Lung microvascular endothelial cell (primary cell): Measurements from ENCODE around the gene FHIT. TPM values are rescaled to one million over a fixed set of nuclear protein-coding genes. Genes with fewer than 3 reads are reported as not detected.

Experiments
- DNase-seq, 2 donors: peaks; one replicate each; pipeline versions ENCODE4 v3.0.0 to v3.0.0-alpha.2; 2010; ENCODE audit warnings: low read depth in 2 of 2
- total RNA-seq: library from RNA; depleted of rRNA; stranded (reverse); fragments of >200 nt; gene quantifications from 2 replicates; pipeline ENCODE4 v1.2.1, GENCODE V29; 2014

FHIT gene
- total RNA-seq, 1 donor from 2014 or later: 0.79 TPM

DNA sequence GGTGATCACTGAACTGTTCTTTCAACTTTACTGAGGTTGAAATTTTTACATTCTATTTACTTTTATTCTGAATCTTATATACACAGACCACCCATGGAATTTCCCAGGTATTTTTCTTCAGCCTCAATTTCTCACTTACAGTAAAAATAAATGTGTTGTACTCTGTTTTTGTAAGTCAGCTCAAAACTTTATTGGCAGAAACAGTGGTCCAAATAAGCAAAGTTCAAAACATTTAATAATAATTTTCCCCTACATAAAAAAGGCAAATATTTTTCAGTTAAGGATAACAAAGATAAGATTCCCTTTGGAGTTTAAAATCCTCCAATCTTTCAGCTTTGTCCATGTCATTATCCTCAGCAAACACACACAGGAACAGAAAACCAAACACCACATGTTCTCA, 738.0 kb downstream of the FHIT start:
- no peak for DNase-seq

DNA sequence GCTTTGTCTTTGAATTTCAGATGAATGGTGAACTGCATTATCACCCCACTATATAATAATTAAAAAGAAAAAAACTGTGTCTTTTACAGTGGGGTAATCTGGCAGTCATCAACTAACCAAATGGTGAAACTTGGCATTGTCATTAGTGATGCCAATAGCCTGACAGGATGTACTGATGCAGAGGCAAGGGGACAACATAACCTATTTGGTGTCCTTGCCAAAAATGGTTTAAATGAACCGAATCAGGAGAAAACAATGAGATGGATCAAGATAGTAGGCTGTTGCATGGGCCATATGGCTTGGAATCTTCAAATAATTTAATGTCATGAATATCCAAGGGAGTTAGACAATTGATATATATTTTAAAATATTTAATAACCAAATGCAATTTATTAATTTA, 738.7 kb downstream of the FHIT start:
- DNase-seq: no peak

DNA sequence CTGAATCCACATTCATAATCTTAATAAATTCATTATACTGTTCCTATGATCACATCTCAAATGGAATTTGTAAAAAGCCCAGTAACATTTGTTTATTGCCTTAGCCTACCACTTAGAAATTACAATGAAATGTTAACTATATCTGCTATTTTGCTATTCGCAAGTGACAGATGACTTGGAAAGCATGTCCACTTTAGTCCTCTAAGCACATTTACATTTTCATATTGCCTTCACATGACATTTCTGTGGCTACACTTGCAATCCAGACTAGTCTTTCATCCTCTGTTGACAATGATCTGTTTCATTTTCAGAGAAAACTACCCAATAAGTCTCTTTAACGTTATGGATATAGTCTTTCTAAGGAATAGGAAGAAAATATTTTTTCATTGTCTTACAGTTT, 741.8 kb downstream of the FHIT start:
- DNase-seq: no peak

DNA sequence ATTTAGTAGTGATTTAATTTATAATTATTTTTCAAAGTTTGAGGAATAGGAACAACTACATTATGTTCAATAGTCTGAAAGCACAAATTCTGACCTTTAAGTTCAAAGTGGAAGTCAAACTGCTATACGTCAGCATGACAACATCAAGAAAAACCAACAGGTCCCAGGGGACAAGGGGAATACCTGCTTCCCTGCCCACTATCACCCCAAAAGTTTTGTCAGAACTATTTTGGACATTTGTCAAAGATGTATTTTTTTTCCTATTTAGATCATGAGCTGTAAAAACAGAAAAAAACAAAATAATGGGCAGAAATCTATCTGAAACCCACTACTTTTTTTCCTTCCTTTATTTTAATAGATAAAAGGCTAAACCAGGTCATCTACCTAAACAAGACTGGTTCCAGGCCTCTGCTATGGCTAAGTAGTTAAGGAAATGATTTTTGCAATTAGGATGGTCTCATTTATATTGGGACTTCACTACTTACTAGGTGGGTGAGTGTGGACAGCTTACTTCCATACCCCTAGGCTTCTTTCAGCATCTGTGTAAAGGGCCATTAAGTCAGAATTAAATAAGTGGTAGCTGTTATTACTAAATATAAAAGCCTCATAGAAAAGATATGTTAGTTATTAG, 746.3 kb downstream of the FHIT start:
- no peak for DNase-seq

DNA sequence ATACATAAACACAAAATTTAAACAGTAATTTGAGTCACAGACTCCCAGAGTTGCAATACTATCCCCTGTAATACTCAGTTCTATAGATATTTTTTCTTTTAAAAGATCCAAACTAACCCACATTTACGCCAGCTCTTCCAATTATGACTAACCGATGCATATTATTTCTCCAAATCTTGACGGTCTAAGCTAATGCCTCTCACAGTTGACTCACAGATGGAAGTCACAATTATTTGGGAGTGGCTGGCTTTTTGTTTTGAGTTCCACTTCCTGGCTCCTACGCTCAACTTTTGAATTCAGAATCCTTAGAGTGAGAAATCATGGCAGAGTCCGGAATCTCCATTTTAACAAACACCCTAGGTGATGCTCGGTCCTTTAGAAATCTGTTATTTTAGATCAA, 749.9 kb downstream of the FHIT start:
- DNase-seq: no peak

DNA sequence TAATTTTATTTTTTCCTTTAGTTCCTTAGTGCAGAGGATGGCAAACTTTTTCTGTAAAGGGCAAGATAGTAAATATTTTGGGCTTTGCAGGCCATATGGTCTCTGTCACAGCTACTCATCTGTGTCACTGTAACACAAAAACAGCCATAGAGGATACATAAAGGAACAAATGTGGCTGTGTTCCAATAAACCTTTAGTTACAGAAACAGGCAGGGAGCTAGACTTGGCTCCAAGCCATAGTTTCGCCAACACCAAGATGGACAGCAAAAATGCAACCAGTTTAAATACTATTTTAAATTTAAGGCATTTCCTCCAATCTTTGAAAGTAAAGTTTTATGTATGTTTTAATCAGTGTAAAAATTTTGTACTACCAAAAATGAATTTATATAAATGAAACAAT, 753.4 kb downstream of the FHIT start:
- no peak for DNase-seq

DNA sequence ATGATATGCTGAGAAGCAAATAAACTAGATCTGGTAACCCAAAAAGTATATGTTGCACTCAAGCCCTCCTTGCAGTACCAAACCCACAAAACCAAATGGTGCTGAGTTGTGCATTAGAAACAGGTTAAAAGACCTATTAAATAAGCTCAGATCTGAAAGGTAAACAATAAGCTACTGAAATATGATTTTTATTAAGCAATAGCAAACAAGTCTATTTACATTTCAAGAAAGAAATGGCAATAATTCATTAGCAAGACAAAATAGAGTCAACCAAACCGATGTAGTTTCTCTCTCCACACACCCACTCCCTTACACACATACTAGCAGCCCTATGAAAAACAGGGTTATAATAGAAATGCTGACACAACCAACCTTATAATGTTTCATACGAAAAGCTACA, 760.3 kb downstream of the FHIT start:
- DNase-seq: no peak

DNA sequence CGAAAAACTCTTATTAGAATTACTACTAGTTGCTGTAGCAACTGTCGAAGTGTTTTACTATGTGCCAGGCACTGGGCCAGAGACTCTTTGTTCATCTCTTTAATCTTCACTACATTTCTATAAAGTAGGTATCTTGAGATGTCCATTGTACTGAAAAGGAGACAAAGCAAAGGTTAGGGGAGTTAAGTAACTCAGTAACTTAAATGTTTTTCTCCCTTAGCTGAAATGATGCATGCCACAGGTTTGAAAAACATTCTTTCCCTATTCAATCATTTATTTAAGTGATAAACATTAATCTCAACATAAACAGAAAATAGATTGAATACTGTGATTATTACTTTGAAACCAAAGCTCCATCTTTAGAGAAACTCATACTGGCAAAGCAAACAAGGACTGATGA, 776.2 kb downstream of the FHIT start:
- DNase-seq: no peak

DNA sequence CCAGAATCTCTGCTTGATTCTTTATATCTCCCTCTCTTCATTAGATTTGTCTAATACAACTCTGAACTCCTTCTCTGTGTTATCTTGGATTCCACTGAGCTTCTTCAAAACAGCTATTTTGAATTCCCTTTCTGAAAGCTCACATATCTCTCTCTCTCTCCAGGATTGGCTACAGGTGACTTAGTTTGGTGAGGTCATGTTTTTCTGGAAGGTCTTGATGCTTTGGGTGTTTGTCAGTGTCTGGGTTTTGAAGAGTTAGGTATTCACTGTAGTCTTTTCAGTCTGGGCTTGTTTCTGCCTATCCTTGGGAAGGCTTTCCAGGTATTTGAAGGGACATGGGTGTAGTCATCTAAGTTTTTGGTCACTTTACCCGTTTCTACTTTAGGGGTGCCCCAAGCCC, 781.8 kb downstream of the FHIT start:
- DNase-seq: no peak

DNA sequence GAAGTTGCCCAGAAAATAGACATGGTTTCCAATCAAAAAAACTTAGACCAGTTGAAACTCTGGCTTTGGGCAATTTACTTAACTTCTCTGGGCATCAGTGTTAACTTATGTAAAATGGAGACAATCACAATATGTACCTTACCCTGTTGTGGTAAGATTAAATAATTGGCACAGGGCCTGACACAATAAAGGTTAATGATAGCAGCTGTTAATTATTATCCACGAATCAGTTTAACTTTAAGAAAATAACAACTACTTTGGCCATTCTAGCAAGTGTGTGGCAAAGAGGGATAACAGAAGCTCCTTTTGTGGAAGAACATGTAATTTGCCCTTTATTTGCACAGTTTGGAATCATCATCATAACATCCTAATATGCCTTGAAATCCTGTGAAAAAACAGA, 787.6 kb downstream of the FHIT start:
- no peak for DNase-seq

DNA sequence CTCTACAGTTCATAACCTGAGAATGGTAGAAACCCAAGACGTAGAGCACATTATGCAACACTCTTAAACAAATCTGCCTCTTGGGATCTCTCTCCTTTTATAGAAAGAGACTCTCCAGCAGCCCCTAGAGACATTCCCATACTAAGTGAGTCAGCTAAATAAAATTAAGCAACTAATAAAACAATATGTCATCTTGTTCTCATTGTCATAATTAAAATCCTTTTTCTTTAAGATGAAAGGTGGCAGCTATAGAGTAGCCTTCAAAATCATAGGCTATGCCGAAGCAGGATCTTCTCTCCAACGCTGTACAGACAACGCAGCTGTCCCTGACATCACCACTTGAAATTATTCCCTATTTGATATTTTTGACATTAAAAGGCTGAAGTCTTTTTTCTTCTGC, 790.0 kb downstream of the FHIT start:
- DNase-seq: no peak

DNA sequence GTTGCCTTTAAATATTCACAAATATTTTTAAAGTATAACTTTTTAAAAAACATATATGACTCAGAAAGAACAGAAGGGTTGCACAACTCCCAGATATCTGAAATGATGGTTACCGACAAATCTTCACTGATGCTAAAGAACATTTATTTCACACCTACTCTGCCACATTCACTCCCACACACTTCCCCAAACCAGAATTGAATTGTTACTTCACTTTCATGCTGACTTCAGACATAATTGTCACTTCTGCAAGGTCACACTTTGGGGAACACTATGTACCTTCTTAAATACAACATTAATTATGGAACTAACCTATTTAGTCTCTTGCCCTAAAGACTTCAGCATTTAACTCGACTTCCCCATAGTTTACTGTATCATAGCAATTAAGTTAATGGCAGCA, 795.1 kb downstream of the FHIT start:
- DNase-seq: no peak

DNA sequence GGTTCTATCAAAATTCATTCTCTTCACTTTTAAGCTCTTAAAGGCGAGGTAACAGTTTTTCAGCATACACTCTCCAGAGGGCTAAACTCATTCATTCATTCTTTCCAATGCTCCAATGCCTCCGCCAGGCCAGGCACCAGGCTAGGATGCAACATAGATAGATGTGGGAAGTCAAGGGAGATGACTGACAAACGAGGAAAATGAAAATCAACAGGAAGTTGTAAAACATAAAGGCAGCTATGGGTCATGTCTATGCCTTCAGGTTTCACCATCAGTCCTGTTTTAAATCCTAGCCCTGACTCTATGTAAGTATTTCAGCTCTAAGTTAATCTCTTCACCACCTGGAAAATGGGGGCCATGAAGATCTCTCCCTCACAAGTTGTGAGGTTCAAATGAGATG, 797.9 kb downstream of the FHIT start:
- DNase-seq: no peak

DNA sequence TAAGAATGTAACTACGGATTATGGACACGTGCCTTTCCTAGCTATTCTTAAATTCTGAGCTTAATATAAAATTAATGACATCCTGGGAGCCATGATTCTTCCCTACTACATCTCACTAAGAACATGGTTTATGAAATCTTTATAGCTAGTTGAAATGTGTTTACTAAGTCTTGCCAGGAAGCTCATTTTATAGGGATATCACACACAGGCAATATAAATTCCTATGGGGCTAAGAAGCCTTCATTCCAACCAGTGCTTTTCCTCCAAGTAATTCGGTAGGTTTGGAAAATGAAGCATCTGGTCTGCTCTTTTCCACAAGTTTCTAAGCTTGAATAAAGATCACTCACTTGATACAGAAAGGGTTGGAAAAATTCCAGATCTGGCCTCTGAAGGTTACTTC, 802.6 kb downstream of the FHIT start:
- no peak for DNase-seq

DNA sequence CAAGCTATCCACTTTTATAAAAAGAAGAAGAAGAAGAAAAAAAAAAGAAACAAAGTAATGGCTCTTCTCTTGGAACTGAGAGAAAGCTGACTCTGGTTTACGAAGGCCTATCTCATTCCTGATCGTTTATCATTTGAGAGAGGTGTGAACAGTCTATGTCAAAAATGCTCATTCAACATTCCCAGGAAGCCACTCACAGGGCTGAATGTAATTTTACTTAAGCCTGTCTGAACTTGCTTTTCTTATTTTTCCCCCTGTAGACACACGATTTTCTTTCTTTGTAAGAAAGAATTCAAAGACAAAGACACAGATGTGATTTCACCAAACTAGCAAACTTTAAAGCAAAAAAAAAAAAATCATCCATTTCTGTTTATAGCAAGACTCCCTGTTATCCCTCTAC, 805.8 kb downstream of the FHIT start:
- no peak for DNase-seq

DNA sequence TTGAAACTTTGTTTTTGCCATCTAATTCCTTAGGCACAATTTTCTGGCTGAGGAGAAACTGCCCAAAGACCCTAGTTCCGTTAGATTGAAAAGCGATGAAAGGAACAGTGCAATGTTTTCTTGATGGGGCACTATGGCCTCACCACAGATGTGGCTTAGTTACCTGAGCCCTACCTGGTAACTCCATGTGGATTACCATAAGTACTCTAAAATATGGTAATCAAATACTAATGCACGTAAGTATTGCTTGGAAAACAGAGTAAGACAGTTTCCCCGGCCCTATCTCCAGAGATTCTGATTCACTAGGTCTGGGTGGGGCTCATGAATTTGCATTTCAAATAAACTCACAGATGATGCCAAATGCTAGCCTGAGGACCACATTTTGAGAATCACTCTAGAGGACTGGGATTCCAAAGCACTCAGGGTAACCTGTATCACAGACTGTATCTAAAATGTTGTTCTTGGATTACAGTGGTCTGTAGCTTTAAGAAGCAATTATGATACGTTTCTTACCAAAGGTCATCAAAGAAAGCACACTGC, 806.3 kb downstream of the FHIT start:
- DNase-seq: no peak

DNA sequence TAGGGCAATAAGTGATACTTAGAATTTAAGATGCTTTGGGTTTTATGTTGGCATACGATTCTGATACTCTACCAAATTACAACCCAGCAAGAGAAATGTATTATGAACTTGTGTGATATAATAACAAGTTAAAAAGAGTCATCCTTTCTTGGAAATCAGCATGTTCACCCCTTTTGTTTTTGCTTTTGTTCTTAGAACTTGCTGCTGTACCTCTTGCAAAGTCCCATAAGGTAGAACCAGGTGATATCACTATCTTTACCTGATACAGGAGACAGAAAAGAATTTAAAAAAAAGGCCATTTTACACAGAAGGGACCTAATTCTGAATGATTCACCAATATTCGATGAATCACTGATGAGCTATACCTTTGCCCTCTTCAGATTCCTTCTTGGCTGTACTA, 810.4 kb downstream of the FHIT start:
- DNase-seq: no peak

DNA sequence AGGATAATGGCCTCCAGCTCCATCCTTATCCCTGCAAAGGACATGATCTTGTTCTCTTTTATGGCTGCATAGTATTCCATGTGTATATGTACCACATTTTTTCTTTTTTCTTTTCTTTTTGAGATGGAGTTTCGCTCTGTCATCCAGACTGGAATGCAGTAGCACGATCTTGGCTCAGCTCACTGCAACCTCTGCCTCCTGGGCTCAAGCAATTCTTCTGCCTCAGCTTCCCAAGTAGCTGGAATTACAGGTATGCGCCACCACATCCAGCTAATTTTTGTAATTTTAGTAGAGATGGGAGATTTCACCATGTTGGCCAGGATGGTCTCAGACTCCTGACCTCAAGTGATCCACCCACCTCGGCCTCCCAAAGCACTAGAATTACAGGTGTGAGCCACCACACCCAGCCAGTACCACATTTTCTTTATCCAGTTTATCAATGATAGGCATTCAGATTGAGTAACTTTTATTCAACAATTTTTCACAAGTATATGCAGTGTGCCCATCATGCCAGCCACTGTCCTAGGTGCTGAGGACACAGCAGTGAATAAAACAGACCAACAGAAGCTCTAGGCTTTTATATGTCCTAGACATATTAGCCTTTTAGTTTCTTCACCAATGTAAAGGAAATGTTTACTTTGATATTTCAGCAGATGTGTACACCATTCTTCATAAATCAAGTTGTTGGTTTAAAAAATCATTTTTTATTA, 815.2 kb downstream of the FHIT start:
- no peak for DNase-seq

DNA sequence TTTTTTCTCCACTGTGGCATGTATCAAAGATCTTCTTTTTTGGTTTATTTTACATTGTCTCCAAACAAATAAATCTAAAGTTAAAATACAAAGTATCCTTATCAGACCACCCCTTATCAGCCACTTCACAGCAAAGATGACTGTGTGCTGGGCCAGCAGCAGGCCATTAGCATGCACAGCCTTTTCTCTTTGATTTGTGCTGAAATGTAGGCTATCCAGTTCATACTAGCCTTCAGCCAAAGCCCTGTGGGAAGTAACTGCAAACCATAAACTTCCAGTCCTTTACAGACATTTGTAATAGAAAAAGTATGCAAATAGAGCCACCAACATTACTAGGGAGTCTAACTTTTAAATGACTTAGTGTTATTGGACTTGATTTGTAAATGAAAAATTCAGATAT, 816.3 kb downstream of the FHIT start:
- no peak for DNase-seq

DNA sequence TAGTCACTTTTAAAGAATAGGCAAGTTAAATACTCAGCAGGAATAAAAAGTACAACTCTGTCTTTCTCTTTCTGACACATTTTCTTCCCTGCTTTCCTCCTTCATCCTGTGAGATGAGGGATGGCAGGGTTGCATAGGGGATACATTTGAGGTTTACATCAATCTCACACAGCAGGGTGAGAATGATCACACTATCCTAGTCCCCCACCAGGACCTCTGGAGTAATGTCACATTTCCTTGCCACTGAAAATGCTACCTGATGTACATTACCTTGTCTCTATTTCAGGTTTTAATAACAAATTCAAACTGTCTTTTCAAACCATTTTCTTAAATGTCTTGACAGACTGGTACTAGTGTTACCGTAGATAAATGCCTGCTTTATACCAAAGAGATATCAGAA, 816.9 kb downstream of the FHIT start:
- DNase-seq: no peak

DNA sequence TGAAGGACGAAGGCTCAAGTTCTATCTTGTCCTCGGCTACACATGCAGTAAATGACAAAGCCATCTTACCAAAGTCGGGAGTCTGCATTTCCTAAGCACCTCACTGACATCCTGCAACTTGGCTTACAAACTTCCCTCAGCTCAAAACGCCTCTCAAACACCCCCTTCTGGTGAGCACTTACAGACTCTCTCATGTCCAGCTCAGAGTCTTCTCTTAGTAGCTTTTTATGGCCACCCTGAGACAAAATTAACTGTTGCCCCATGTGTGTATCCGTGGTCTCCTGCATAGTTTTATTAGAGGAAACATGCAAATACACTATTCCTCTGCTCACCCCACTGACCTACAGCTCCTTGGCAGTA, 819.7 kb downstream of the FHIT start:
- DNase-seq: no peak

DNA sequence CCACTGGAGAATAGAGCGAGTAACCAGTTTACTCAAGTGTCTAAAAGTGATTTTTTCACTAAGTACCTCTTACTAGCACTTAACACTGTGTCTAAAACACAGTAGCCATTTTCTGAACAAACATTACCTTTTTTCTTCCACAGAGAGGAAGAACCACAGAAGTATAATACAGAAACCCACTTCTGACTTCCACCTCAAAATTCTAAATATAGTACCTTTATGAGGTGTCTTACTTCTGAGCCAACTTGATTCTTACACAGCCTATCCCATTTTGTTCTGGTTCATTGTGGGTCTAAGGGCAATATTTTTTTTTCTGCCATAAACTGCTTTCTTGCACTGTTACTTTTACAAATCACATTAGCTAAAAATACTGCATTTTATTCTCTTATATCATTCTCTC, 821.0 kb downstream of the FHIT start:
- no peak for DNase-seq

DNA sequence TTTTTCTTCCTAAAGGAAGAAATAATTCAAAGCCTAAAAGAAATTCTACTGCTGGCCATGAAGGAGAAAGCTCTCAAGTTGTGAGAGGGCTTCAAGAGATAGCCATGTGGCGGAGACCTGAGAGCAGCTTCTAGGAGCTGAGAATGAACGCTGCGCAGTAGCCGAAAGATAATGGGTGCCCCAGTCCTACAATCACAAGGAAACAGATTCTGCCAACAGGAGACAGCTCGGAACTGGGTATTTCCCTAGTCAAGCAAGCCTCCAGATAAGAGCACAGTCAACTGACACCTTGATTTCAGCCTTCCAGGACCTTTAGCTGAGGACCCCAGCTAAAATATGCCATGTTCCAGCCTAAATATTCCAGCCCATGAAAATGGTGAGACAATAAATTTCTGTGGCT, 824.1 kb downstream of the FHIT start:
- DNase-seq: no peak

DNA sequence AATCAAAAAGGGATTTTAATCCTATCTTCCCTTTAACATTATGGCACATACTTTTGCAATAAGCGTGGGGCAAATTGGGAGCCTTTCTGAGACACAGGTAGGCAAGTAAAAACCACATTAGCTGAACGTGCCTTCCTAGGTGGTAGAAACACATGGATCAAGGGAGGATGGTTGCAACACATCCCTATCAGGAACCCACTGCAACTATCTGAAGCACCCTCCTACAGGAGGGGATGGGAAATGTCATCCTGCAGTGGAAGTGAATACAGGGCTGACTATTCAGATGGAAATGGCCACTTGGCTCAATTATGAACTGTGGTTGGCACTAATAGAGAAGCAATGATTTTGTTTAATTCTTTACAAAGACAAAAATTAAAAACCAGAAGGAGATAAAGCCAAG, 826.3 kb downstream of the FHIT start:
- no peak for DNase-seq
